Subcutaneous adipose tissue (tissue), 4 donors: ENCODE measurements around the gene CSNK2A1. TPM values are rescaled to one million over a fixed set of nuclear protein-coding genes. Genes with fewer than 3 reads are reported as not detected.

Experiments
- CTCF ChIP-seq: fragments of 450-650 bp; IDR thresholded peaks from one replicate; pipeline ENCODE4 v1.5.1; 2016; ENCODE audit warnings: low read depth, mild to moderate bottlenecking, control low read depth, antibody characterized with exemption, moderate library complexity
- total RNA-seq, 4 donors: library from RNA; depleted of rRNA; stranded (reverse); fragments of >200 nt; gene quantifications; one replicate each; pipeline ENCODE4 v1.1.0, GENCODE V29; 2016

CSNK2A1 gene
- total RNA-seq, 4 donors from 2014 or later, result 63.0 to 103 (median 78.3) TPM

GRCh38 chr20:573414-574296, 30.1 kb upstream of the CSNK2A1 start:
- no peak for TF ChIP-seq CTCF

- TF ChIP-seq CTCF, result no peak
Observed at GRCh38 chr20:572727-573126, 29.1 kb upstream of the CSNK2A1 start.

- TF ChIP-seq CTCF, result no peak
Observed at GRCh38 chr20:571754-572441, 28.3 kb upstream of the CSNK2A1 start.

DNA sequence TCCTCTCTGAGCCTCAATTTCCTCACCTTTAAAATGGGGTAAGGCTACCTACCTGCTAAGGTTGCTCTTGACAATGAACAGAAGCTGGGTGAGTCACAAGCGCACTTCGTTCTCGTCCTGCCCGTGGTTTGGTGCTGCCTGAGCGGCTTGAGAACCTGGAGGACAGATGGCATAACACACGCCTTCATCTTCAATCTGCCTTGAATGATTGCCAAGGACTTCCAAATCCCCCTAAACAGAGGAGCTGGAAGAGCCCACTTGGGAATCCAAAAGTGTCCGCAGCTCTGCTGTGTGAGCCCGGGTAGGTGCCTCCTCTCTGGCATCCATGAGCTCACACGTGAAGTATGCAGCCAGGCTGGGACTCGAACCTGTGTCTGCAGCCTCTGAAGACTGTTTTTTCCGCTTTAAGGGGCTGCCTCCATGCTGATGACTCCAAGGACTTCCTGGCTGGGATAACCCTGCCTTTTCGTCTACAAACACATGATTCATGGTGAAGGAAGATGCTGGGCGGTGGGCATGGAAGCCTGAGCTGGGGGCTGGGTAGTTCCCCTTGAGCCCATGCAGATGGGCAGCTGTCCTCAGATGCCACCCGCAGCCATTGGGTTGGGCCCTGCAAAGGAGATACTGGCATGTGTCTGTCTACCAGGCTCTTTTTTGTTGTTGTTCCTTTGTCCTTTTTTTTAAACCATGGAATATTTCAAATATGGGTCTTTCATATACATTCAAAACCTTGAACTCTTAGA, 25.3 kb upstream of the CSNK2A1 start:
- no peak for TF ChIP-seq CTCF

GRCh38 chr20:568097-568652, 24.6 kb upstream of the CSNK2A1 start:
- no peak for TF ChIP-seq CTCF

DNA sequence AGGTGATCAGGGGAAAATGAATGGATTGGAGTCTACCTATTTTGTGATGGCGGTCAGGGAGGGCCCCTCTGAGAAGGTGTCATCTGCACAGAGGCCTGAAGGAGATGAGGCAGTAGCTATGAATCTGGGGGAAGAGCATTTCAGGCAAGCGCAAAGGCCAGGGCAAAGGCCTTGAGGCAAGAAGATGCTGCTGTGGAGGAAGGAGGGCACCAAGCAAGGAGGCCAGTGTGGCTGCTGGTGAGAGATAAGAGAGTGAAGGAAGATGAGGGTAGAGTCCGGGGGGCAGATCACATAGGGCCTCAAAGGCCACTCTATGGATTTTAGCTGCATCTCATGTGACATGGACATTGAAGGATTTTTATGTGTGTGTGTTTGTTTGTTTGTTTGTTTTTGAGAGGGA, 20.6 kb upstream of the CSNK2A1 start:
- TF ChIP-seq CTCF, result no peak
